HG03520 (cell line): Measurements from ENCODE around the gene IDUA.
"Not testable (repeated sequence)": the region's sequence is repeated elsewhere in the genome, so short reads cannot be mapped to it uniquely, and the experiment has no call there.

Source experiments
- ATAC-seq: cut with Tn5 transposase; IDR thresholded peaks from one replicate; pipeline ENCODE4 v1.9.1; 2021; ENCODE audit warnings: mild to moderate bottlenecking, moderate library complexity; ENCODE audit not compliant: unreplicated experiment

The IDUA gene

GRCh38 chr4:966266-967112 is 20.4 kb upstream of the IDUA start:
- no peak for ATAC-seq

GRCh38 chr4:967113-968104 is 19.4 kb upstream of the IDUA start:
- no peak for ATAC-seq

- no peak for ATAC-seq
Measured at GRCh38 chr4:968221-968620, 18.6 kb upstream of the IDUA start.

- ATAC-seq: no peak
Measured at GRCh38 chr4:968621-969394, 18.0 kb upstream of the IDUA start.

GRCh38 chr4:970046-970745 is 16.6 kb upstream of the IDUA start:
- no peak for ATAC-seq

- ATAC-seq: no peak
Measured at GRCh38 chr4:970854-971520, 15.9 kb upstream of the IDUA start.

- ATAC-seq: no peak
Measured at GRCh38 chr4:971666-972500, 15.0 kb upstream of the IDUA start.

GRCh38 chr4:972651-973424 is 14.0 kb upstream of the IDUA start:
- peak; percentile 35 for ATAC-seq

- ATAC-seq: peak; percentile 68
Measured at GRCh38 chr4:973431-974397, 13.1 kb upstream of the IDUA start, which contains the start of gene DGKQ. Gene DGKQ (minus strand): TSS chr4:973569. CDS start chr4:973482, 87 bp downstream.

- no peak for ATAC-seq
Measured at GRCh38 chr4:974668-975067, 12.2 kb upstream of the IDUA start.

- ATAC-seq: not testable (repeated sequence)
Measured at GRCh38 chr4:976016-976415, 10.8 kb upstream of the IDUA start.

- no peak for ATAC-seq
Measured at GRCh38 chr4:978957-979701, 7.7 kb upstream of the IDUA start.

GRCh38 chr4:982291-982690 is 4.6 kb upstream of the IDUA start:
- ATAC-seq: no peak

GRCh38 chr4:982814-983213 is 4.0 kb upstream of the IDUA start:
- no peak for ATAC-seq

GRCh38 chr4:984336-985054 is 2.3 kb upstream of the IDUA start:
- ATAC-seq: no peak
